Uterus (tissue), 4 donors: ENCODE results near the gene PAN2. TPM values are rescaled to one million over a fixed set of nuclear protein-coding genes. Genes with fewer than 3 reads are reported as not detected.
"Not testable (repeated sequence)": the region's sequence is repeated elsewhere in the genome, so short reads cannot be mapped to it uniquely, and the experiment has no call there.

Experiments
- DNase-seq, 2 donors: peaks; one replicate each; pipeline ENCODE4 v3.0.0-alpha.2; 2019 to 2020
- H3K27ac ChIP-seq, 2 donors: fragments of 200-600 bp; sonication (generic); 1 replicate in 1 of 2; 2 replicates in 1 of 2; pipeline ENCODE4 v1.5.1; 2016 to 2018
- H3K27me3 ChIP-seq, 2 donors: fragments of 200-600 bp; sonication (generic); one replicate each; pipeline ENCODE4 v1.5.1; 2018 to 2019; ENCODE audit warnings: control low read depth in 1 of 2
- H3K36me3 ChIP-seq, 2 donors: fragments of 200-600 bp; sonication (generic); one replicate each; pipeline ENCODE4 v1.5.1; 2019; ENCODE audit warnings: control low read depth in 1 of 2
- H3K4me1 ChIP-seq, 2 donors: fragments of 200-600 bp; sonication (generic); one replicate each; pipeline ENCODE4 v1.5.1; 2018 to 2019; ENCODE audit warnings: control low read depth in 1 of 2
- H3K4me3 ChIP-seq, 2 donors: fragments of 200-600 bp; sonication (generic); 1 replicate in 1 of 2; 2 replicates in 1 of 2; pipeline ENCODE4 v1.5.1; 2018 to 2019; ENCODE audit warnings: mild to moderate bottlenecking in 1 of 2
- H3K9me3 ChIP-seq, 2 donors: fragments of 200-600 bp; sonication (generic); one replicate each; pipeline ENCODE4 v1.5.1; 2019; ENCODE audit warnings: control low read depth in 1 of 2
- POLR2A ChIP-seq, 2 donors: fragments of 450-650 bp; IDR thresholded peaks; one replicate each; pipeline ENCODE4 v1.6.1; 2016; ENCODE audit warnings: antibody characterized with exemption in 2 of 2, mild to moderate bottlenecking in 1 of 2, moderate library complexity in 1 of 2
- intact Hi-C: fragments of 100-400 bp; cut with DNase I; formaldehyde crosslinking; loops from one replicate; pipeline ENCODE4 v1.15.1; 2023; ENCODE audit warnings: low total_unique reads
- total RNA-seq, 4 donors: library from RNA; depleted of rRNA in 3 of 4; stranded (reverse); fragments of >200 nt in 3 of 4; gene quantifications; one replicate each; pipeline versions ENCODE4 v1.1.0 to v1.2.4, GENCODE V29; 2014 to 2023
- TF ChIP-seq, protein P1 (sequence below), 4 experiments: fragments of 200-600 bp in 2 of 4; fragments of 450-650 bp in 2 of 4; sonication (generic) in 2 of 4; IDR thresholded peaks; one replicate each; pipeline ENCODE4 v1.5.1; 2016 to 2019; ENCODE audit warnings: antibody characterized with exemption in 4 of 4, mild to moderate bottlenecking in 2 of 4, moderate library complexity in 1 of 4
- donor health status: DM: yes; HTN: yes; CAD: no.

The PAN2 gene
- total RNA-seq, 4 donors from 2014 or later = 33.2 to 104 (median 50.6) TPM

DNA sequence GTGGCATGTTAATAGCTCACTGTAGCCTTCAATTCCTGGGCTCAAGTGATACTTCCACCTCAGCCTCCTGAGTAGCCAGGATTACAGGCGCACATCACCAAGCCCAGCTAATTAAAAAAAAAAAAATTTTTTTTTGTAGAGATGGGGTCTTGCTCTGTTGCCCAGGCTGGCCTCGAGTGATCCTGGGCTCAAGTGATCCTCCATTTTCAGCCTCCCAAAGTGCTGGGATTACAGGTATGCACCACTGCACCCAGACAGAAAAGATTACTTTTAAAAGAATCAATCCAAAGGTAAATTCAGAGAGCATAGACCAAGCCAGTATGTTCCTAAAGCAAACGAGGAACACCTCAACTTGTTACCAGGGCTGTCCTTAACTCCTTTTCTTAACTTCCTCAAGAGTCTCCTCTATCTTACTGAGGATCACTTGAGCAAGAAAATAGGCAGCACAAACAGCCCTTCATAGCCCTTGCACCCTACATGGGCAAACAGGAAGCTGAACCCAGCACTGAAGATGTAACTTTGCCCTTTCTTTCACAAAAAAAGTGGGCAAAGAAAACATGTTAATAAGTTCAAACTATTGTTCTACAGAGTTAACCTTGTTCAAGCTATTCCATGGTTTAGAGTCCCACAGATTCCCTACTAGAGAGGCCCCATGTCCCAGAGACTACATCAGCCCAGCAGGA is 45.0 kb downstream of the PAN2 start:
- H3K4me1 ChIP-seq = no peaks in the 10 kb centered on the region
- DNase-seq = no peak
- TF ChIP-seq, protein P1, sequence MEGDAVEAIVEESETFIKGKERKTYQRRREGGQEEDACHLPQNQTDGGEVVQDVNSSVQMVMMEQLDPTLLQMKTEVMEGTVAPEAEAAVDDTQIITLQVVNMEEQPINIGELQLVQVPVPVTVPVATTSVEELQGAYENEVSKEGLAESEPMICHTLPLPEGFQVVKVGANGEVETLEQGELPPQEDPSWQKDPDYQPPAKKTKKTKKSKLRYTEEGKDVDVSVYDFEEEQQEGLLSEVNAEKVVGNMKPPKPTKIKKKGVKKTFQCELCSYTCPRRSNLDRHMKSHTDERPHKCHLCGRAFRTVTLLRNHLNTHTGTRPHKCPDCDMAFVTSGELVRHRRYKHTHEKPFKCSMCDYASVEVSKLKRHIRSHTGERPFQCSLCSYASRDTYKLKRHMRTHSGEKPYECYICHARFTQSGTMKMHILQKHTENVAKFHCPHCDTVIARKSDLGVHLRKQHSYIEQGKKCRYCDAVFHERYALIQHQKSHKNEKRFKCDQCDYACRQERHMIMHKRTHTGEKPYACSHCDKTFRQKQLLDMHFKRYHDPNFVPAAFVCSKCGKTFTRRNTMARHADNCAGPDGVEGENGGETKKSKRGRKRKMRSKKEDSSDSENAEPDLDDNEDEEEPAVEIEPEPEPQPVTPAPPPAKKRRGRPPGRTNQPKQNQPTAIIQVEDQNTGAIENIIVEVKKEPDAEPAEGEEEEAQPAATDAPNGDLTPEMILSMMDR (IDR thresholded peaks at IDR 0.05) = no peak
- TF ChIP-seq POLR2A (IDR thresholded peaks at IDR 0.05) = no peak
- no peaks in the 10 kb centered on the region for H3K9me3 ChIP-seq
- H3K27me3 ChIP-seq = no peaks in the 10 kb centered on the region
- no peak overlapping the region for H3K27ac ChIP-seq
- no peak overlapping the region for H3K4me3 ChIP-seq
- no peaks in the 10 kb centered on the region for H3K36me3 ChIP-seq
- intact Hi-C loops = no loop called here

- H3K4me3 ChIP-seq = no peak overlapping the region
- DNase-seq = no peak
- H3K27me3 ChIP-seq = no peaks in the 10 kb centered on the region
- no peaks in the 10 kb centered on the region for H3K9me3 ChIP-seq
- no peaks in the 10 kb centered on the region for H3K4me1 ChIP-seq
- TF ChIP-seq POLR2A (IDR thresholded peaks at IDR 0.05) = no peak
- intact Hi-C loops = no loop called here
- no peaks in the 10 kb centered on the region for H3K36me3 ChIP-seq
- no peak overlapping the region for H3K27ac ChIP-seq
Measured at GRCh38 chr12:56286044-56286830, 47.6 kb downstream of the PAN2 start.

GRCh38 chr12:56284263-56284662 is 49.5 kb downstream of the PAN2 start:
- H3K4me1 ChIP-seq, H3K27ac ChIP-seq, DNase-seq, H3K9me3 ChIP-seq, H3K4me3 ChIP-seq, H3K27me3 ChIP-seq, intact Hi-C loops, H3K36me3 ChIP-seq: not testable (repeated sequence)

DNA sequence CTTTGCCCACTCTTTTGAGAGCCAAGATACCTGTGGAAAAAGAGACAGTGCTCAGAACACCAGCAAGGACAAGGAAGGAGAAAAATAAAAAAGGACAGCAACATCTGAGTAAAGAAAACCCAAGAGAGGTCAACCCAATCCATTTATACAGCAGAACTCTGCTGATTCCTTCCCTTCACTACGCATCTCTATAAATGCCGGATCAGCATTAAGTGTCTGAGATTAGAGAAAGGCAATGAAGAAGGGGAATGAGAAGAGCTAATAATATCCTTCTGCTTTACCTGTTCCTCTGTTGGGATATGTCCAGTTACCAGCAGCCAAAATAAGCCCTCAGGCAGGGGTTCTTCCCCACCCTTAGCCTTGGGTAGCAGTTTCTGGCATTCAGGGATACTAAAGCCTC is 51.2 kb downstream of the PAN2 start:
- H3K27me3 ChIP-seq = no peaks in the 10 kb centered on the region
- no peaks in the 10 kb centered on the region for H3K36me3 ChIP-seq
- no peak for DNase-seq
- H3K9me3 ChIP-seq = no peaks in the 10 kb centered on the region
- no peak overlapping the region for H3K4me3 ChIP-seq
- no peaks in the 10 kb centered on the region for H3K4me1 ChIP-seq
- H3K27ac ChIP-seq = no peak overlapping the region
- TF ChIP-seq, protein P1 (IDR thresholded peaks at IDR 0.05) = no peak
- no peak for TF ChIP-seq POLR2A (IDR thresholded peaks at IDR 0.05)
- intact Hi-C loops = no loop called here

GRCh38 chr12:56282030-56282429 is 51.8 kb downstream of the PAN2 start:
- no peak for TF ChIP-seq POLR2A (IDR thresholded peaks at IDR 0.05)
- TF ChIP-seq, protein P1 (IDR thresholded peaks at IDR 0.05) = no peak
- no peak overlapping the region for H3K27ac ChIP-seq
- H3K9me3 ChIP-seq = no peaks in the 10 kb centered on the region
- no peaks in the 10 kb centered on the region for H3K36me3 ChIP-seq
- no peaks in the 10 kb centered on the region for H3K4me1 ChIP-seq
- no peaks in the 10 kb centered on the region for H3K27me3 ChIP-seq
- intact Hi-C loops = no loop called here
- DNase-seq = no peak
- H3K4me3 ChIP-seq = no peak overlapping the region

DNA sequence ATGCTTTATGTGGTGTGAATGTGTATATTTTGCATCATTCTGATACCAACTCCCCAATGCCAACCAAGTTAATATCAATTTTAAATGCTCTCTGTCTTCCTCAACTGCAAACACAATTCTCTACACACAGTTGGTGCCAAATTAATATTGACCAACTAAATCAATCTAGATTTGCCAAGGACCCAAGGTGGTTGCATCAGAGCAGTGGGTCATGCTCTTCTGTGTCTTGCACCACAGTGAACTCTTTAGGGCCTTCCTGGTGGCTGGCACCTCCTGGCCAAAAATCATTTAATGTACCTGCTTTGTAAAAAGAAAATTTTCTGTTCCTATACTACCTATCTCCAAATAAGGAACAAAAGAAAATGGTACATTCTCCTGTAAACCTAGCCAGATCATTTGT is 53.0 kb downstream of the PAN2 start:
- Histone ChIP-seq H3K4me1 (no peaks in the 10 kb centered on the region), H3K4me3 (no peak overlapping the region), H3K27me3 (no peaks in the 10 kb centered on the region), H3K9me3 (no peaks in the 10 kb centered on the region), H3K36me3 (no peaks in the 10 kb centered on the region), H3K27ac (no peak overlapping the region)
- DNase-seq = no peak
- no peak for TF ChIP-seq POLR2A (IDR thresholded peaks at IDR 0.05)
- TF ChIP-seq, protein P1 (IDR thresholded peaks at IDR 0.05) = no peak
- intact Hi-C loops = no loop called here
